Osteoblast (primary cell): ENCODE measurements around the gene C1orf226. TPM values are rescaled to one million over a fixed set of nuclear protein-coding genes. Genes with fewer than 3 reads are reported as not detected.

Experiments used
- DNase-seq: peaks from one replicate; pipeline ENCODE4 v3.0.0; 2011; ENCODE audit warnings: low spot score, mixed read lengths; ENCODE audit not compliant: insufficient read length; ENCODE audit errors: missing footprints
- H2AFZ ChIP-seq: 2 replicates; pipeline ENCODE4 v1.6.0; 2011; ENCODE audit warnings: mild to moderate bottlenecking, low read length
- H3K27ac ChIP-seq: 2 replicates; pipeline ENCODE4 v1.5.1; 2011; ENCODE audit warnings: mild to moderate bottlenecking, low read depth, low read length, moderate library complexity
- H3K27me3 ChIP-seq: 2 replicates; pipeline ENCODE4 v1.6.0; 2012; ENCODE audit warnings: mild to moderate bottlenecking, control low read depth, inconsistent platforms, low read length, moderate library complexity; ENCODE audit not compliant: insufficient read depth
- H3K36me3 ChIP-seq: 2 replicates; pipeline ENCODE4 v1.5.1; 2011; ENCODE audit warnings: mild to moderate bottlenecking, low read length, control low read depth, moderate library complexity; ENCODE audit not compliant: insufficient read depth
- H3K4me1 ChIP-seq: 2 replicates; pipeline ENCODE4 v1.5.1; 2011; ENCODE audit warnings: mild to moderate bottlenecking, low read length, control low read depth, moderate library complexity; ENCODE audit not compliant: insufficient read depth
- H3K4me2 ChIP-seq: 2 replicates; pipeline ENCODE4 v1.6.0; 2011; ENCODE audit warnings: mild to moderate bottlenecking, low read length; ENCODE audit not compliant: insufficient read depth
- H3K4me3 ChIP-seq: fragments of 200-600 bp; sonication (generic); 3 replicates; pipeline ENCODE4 v1.5.1; 2012; ENCODE audit warnings: mild to moderate bottlenecking, low read length, inconsistent platforms; ENCODE audit not compliant: insufficient read depth
- H3K79me2 ChIP-seq: 2 replicates; pipeline ENCODE4 v1.6.0; 2012; ENCODE audit warnings: mild to moderate bottlenecking, low read length, control low read depth, inconsistent platforms; ENCODE audit not compliant: insufficient read depth
- H3K9me3 ChIP-seq: 2 replicates; pipeline ENCODE4 v1.5.1; 2011; ENCODE audit warnings: low read depth, low read length, control low read depth
- H4K20me1 ChIP-seq: 2 replicates; pipeline ENCODE4 v1.6.0; 2012; ENCODE audit warnings: mild to moderate bottlenecking, low read length, control low read depth; ENCODE audit not compliant: insufficient read depth
- total RNA-seq: library from RNA; depleted of rRNA; stranded (reverse); fragments of >200 nt; gene quantifications from 2 replicates; pipeline ENCODE4 v1.2.3, GENCODE V29; 2012
- TF ChIP-seq, protein P1 (sequence below): IDR thresholded peaks from 2 replicates; pipeline ENCODE4 v1.5.1; 2011; ENCODE audit warnings: mild to moderate bottlenecking, low read depth, low read length, moderate library complexity; ENCODE audit errors: extremely low read depth

C1orf226 gene
- total RNA-seq, 1 donor = under 0.01 TPM

DNA sequence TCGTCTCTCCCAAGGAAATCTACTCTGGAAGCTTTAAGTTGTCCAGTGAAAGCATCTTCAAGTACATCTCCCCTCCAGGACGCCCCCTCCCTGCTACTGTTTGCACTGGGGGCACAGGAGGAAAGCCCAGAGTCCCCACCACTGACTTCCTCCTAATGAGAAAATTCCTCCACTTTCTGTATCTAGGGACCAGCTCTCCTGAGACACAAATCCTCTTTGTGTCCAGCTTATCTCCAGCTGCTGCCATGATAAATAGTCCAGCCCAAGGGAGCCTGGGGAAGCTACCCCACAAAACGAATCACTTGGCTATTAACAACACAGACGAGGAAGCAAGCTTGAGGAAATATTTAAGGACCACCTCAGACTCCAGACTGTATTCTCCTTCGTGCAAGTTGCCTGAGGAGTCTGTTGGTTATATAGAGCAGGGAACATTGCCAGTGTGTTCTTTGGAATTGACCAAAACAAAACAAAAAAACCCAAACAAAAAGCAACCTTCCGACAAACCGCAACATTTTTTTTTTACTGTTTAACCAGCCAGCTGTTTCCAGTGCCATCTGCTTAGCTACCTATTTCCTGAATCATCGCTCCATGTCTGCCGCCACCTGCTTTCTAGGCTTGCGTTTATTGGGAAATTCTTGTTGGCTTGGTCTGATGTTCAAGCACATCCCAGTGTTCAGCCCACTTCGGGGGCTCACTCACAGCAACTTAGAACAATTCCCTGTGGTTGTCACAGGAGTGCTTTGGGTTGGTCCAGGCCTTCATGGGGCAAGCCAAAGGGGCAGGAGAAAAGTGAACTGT is 7.7 kb downstream of the C1orf226 start:
- Histone ChIP-seq H3K36me3 (no peaks in the 10 kb centered on the region), H2AFZ (no peak overlapping the region), H3K4me3 (no peak overlapping the region), H3K4me2 (peak overlapping the region; percentile 22), H3K27me3 (peaks cover 30% of the 10 kb centered on the region), H3K79me2 (no peaks in the 10 kb centered on the region), H3K4me1 (no peaks in the 10 kb centered on the region), H3K27ac (no peak overlapping the region), H4K20me1 (no peaks in the 10 kb centered on the region), H3K9me3 (no peaks in the 10 kb centered on the region)
- DNase-seq = no peak
- TF ChIP-seq, protein P1, sequence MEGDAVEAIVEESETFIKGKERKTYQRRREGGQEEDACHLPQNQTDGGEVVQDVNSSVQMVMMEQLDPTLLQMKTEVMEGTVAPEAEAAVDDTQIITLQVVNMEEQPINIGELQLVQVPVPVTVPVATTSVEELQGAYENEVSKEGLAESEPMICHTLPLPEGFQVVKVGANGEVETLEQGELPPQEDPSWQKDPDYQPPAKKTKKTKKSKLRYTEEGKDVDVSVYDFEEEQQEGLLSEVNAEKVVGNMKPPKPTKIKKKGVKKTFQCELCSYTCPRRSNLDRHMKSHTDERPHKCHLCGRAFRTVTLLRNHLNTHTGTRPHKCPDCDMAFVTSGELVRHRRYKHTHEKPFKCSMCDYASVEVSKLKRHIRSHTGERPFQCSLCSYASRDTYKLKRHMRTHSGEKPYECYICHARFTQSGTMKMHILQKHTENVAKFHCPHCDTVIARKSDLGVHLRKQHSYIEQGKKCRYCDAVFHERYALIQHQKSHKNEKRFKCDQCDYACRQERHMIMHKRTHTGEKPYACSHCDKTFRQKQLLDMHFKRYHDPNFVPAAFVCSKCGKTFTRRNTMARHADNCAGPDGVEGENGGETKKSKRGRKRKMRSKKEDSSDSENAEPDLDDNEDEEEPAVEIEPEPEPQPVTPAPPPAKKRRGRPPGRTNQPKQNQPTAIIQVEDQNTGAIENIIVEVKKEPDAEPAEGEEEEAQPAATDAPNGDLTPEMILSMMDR = no peak

DNA sequence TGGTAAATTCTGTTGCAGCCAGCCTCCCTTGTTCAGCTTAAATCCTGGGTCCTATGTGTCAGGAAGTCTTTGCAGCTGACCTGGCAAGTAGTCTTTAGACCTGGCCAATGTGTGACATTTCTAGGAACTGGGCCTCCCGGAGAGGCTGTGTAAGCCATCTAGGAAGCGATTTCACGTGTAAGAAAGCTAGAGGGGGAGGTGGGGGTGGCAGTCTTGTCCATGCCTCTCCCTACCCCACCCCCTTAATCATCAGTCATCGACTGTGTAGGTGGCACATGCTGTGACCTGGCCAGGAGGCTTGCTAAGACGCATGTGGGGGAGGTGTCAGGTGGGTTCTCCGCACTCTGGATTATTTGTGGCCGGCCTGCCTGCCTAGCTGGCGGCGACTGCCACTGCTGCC is 8.4 kb downstream of the C1orf226 start:
- no peak overlapping the region for H3K4me3 ChIP-seq
- H3K4me1 ChIP-seq = no peaks in the 10 kb centered on the region
- no peak overlapping the region for H2AFZ ChIP-seq
- TF ChIP-seq, protein P1 = no peak
- no peaks in the 10 kb centered on the region for H3K79me2 ChIP-seq
- DNase-seq = no peak
- H3K27me3 ChIP-seq = peaks cover 30% of the 10 kb centered on the region
- H3K27ac ChIP-seq = no peak overlapping the region
- no peaks in the 10 kb centered on the region for H3K9me3 ChIP-seq
- no peaks in the 10 kb centered on the region for H3K36me3 ChIP-seq
- H4K20me1 ChIP-seq = no peaks in the 10 kb centered on the region
- H3K4me2 ChIP-seq = no peak overlapping the region

DNA sequence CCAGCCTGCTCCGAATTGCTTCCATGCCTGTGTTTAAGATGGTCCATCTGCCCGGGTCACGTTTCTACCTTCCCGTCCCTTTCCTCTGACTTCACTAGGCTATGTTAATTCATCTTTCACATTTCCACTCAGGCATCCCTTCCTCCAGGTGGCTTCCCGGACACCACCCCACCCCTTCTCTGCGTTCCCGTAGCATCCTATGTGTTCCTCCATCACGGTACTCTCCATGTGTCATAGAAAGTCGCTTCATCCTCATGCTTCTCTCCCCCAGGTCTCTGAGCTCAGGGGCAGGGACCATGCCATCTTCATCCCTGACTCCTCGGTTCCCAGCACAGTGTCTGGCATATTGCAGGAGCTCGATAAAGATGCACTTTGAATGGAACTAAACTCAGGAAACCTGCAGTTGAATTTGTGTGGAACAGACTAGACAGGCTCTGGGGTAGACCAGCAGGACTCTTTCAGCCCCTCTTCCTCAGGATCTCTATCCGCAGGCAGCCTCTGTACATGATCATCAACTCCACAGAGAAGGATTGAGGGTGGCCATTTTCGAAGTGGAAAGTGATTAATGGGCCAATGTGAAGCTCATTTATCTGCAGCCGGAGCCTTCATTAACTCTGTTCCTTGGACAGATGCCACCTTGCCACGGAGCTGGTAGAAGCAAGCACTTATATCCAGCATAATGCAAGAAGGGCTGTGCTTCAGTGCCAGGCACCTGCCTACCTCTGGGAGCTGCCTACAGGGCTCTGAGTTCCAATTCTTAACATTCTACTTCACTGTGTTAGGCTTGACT is 9.1 kb downstream of the C1orf226 start:
- H3K27ac ChIP-seq = no peak overlapping the region
- DNase-seq = no peak
- TF ChIP-seq, protein P1 = no peak
- no peaks in the 10 kb centered on the region for H3K36me3 ChIP-seq
- H3K9me3 ChIP-seq = no peaks in the 10 kb centered on the region
- H3K4me1 ChIP-seq = no peaks in the 10 kb centered on the region
- no peak overlapping the region for H2AFZ ChIP-seq
- no peak overlapping the region for H3K4me2 ChIP-seq
- H3K4me3 ChIP-seq = no peak overlapping the region
- H4K20me1 ChIP-seq = no peaks in the 10 kb centered on the region
- no peaks in the 10 kb centered on the region for H3K79me2 ChIP-seq
- H3K27me3 ChIP-seq = peaks cover 30% of the 10 kb centered on the region
